Activated naive CD8-positive, alpha-beta T cell treated with anti-CD3 and anti-CD28 coated beads, Interleukin-2, amount 50 U/mL, for 24 hours (primary cell): ENCODE measurements around the gene CTXND1.
"Not testable (repeated sequence)": the region's sequence is repeated elsewhere in the genome, so short reads cannot be mapped to it uniquely, and the experiment has no call there.

Source experiments
- ATAC-seq: fragments of 150-1000 bp; cut with Tn5 transposase; one replicate; pipeline ENCODE4 v1.10.0; 2021
- DNase-seq: peaks from one replicate; pipeline ENCODE4 v3.0.0; 2021
- H3K27ac Mint-ChIP-seq: one replicate; pipeline ENCODE4 v1.8.0; 2021; ENCODE audit warnings: mild to moderate bottlenecking, mixed read lengths
- H3K27me3 Mint-ChIP-seq: one replicate; pipeline ENCODE4 v1.8.0; 2021; ENCODE audit warnings: mixed read lengths
- H3K36me3 Mint-ChIP-seq: one replicate; pipeline ENCODE4 v1.8.0; 2021; ENCODE audit warnings: low read depth, mixed read lengths
- H3K4me1 Mint-ChIP-seq: one replicate; pipeline ENCODE4 v1.8.0; 2021; ENCODE audit warnings: mixed read lengths
- H3K4me3 Mint-ChIP-seq: one replicate; pipeline ENCODE4 v1.8.0; 2021; ENCODE audit warnings: mild to moderate bottlenecking, moderate library complexity, mixed read lengths
- H3K9me3 Mint-ChIP-seq: one replicate; pipeline ENCODE4 v1.8.0; 2021; ENCODE audit warnings: mixed read lengths

Gene CTXND1

GRCh38 chr15:80157215-80157614, 94.8 kb downstream of the CTXND1 start:
- H3K4me1 Mint-ChIP-seq, result peaks cover 46% of the 10 kb centered on the region
- DNase-seq, result no peak
- H3K4me3 Mint-ChIP-seq, result no peak overlapping the region
- no peak overlapping the region for H3K27ac Mint-ChIP-seq
- no peaks in the 10 kb centered on the region for H3K27me3 Mint-ChIP-seq
- ATAC-seq, result no peak
- no peaks in the 10 kb centered on the region for H3K9me3 Mint-ChIP-seq
- H3K36me3 Mint-ChIP-seq, result peaks cover 19% of the 10 kb centered on the region

DNA sequence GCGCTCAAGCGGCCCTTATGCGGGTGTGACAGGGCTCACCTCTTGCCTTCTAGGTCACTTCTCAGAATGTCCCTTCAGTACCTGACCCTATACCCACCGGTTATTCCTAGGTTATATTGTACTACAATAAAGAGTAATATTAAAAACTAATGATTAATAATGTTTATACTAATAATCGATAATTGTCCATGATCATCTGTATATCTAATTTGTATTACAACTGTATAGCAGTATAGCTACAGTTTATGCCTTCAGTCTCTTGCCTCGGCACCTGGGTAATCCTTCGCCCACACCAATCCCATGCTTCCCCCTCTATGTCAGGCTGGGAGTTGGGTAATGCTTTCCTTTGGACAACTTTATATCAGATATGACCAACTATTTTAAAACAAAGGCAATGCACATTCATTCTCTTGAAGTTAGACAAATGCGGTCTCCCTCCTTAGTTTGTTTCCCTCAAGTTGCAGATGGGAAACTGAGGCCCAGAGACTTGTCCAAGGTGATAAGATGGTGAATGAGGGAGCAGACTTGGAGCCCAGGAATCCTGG, 95.8 kb downstream of the CTXND1 start:
- no peak overlapping the region for H3K4me3 Mint-ChIP-seq
- peaks cover 49% of the 10 kb centered on the region for H3K4me1 Mint-ChIP-seq
- ATAC-seq (no peak), DNase-seq (no peak)
- H3K27me3 Mint-ChIP-seq, result no peaks in the 10 kb centered on the region
- no peak overlapping the region for H3K27ac Mint-ChIP-seq
- H3K36me3 Mint-ChIP-seq, result peaks cover 14% of the 10 kb centered on the region
- H3K9me3 Mint-ChIP-seq, result no peaks in the 10 kb centered on the region

GRCh38 chr15:80155378-80156175, 96.4 kb downstream of the CTXND1 start:
- not testable (repeated sequence) for ATAC-seq, H3K27ac Mint-ChIP-seq, H3K9me3 Mint-ChIP-seq, H3K4me3 Mint-ChIP-seq, H3K27me3 Mint-ChIP-seq, DNase-seq
- peaks cover 11% of the 10 kb centered on the region for H3K36me3 Mint-ChIP-seq
- peaks cover 43% of the 10 kb centered on the region for H3K4me1 Mint-ChIP-seq

DNA sequence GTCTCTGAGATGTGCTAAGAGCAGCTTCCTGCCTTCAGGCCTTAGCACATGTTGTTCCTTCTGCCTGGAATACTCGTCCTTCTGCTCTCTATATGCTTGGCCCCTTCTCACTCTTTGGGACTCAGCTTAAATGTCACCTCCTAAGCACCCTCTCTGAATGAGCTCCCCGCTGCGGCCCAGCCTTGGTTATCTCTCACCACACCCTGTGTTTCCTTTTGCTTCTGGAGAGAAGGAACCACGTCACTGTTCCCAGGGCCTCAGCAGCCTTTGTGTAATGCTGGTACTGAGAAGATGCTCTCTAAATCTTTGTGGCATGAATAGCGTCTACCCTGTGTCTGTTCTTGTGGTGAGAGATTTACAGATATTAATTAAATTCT, 97.0 kb downstream of the CTXND1 start:
- Mint-ChIP-seq H3K36me3 (peaks cover 8% of the 10 kb centered on the region), H3K27me3 (no peaks in the 10 kb centered on the region), H3K4me1 (peaks cover 37% of the 10 kb centered on the region), H3K27ac (no peak overlapping the region), H3K4me3 (no peak overlapping the region), H3K9me3 (no peaks in the 10 kb centered on the region)
- DNase-seq, result no peak
- ATAC-seq, result no peak

- Mint-ChIP-seq H3K4me3 (peak overlapping the region; percentile 91), H3K4me1 (peaks cover 30% of the 10 kb centered on the region), H3K36me3 (peaks cover 1% of the 10 kb centered on the region), H3K9me3 (no peaks in the 10 kb centered on the region), H3K27ac (no peak overlapping the region), H3K27me3 (no peaks in the 10 kb centered on the region)
- DNase-seq, result no peak
- no peak for ATAC-seq
Measured at GRCh38 chr15:80154336-80154735, 97.7 kb downstream of the CTXND1 start.

DNA sequence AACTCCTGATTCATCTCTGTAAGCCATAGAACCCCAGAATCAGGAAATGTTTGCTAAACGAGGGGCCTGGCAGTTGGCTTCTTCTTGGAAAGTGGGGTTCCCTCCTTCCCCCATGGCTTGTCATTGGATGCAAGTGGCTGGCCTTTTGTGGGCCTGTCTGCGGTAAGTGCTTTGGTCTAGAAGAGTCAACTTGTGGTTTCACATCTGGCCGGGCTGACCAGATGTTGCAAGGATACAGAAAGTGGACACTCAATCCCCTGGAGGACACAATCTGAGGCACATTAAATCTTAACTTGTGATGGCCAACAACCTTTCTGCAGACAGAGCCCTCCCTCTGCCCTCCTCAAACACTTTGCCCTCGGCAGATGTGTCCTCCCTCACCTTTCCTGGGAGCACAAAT, 98.1 kb downstream of the CTXND1 start:
- Mint-ChIP-seq H3K4me1 (peaks cover 29% of the 10 kb centered on the region), H3K4me3 (peak overlapping the region; percentile 91), H3K27me3 (no peaks in the 10 kb centered on the region), H3K36me3 (no peaks in the 10 kb centered on the region), H3K9me3 (no peaks in the 10 kb centered on the region), H3K27ac (no peak overlapping the region)
- no peak for DNase-seq
- no peak for ATAC-seq

- ATAC-seq (peak; percentile 75), DNase-seq (peak; percentile 55)
- peaks cover 29% of the 10 kb centered on the region for H3K4me1 Mint-ChIP-seq
- no peaks in the 10 kb centered on the region for H3K27me3 Mint-ChIP-seq
- H3K36me3 Mint-ChIP-seq, result no peaks in the 10 kb centered on the region
- H3K9me3 Mint-ChIP-seq, result no peaks in the 10 kb centered on the region
- peak within 1 kb of the TSS; percentile 90 for H3K27ac Mint-ChIP-seq
- peak within 1 kb of the TSS; percentile 91 for H3K4me3 Mint-ChIP-seq
Measured at GRCh38 chr15:80152896-80153876, 98.8 kb downstream of the CTXND1 start, which contains the start of gene FAH. TSS of gene FAH (plus strand) at chr15:80152999. CDS start at chr15:80153055, 56 bp downstream.

DNA sequence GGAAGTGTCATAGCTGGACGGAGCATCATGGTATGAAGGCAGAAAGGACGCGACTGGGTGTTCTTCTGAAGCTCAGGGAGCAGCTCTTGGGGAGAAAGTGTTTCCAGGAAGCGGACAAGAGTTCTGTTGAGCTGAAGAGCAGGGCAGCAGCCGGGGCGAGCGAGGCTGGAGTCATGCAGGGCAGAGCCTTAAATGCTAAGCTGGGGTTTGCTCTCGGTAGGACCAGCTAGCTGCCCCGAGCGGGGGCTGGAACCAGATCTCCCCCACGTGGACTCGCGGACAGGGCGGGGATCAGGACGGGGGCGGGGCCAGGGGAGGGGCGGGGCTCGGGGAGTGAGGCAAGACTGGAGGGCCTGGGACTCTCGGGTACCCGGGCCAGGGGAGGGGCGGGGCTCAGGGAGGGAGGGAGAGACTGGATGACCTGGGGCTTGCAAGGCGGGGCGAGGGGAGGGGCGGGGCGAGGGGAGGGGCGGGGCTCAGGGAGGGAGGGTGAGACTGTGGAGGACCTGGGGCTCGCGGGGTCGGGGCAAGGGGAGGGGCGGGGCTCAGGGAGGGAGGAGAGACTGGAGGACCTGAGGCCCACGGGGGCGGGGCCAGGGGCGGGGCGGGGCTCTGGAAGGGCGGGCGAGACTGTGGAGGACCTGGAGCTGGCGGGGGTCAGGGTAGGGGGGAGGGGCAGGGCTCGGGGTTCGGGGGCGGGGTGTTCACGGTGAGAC, 99.7 kb downstream of the CTXND1 start:
- no peaks in the 10 kb centered on the region for H3K36me3 Mint-ChIP-seq
- H3K27me3 Mint-ChIP-seq, result no peaks in the 10 kb centered on the region
- no peaks in the 10 kb centered on the region for H3K9me3 Mint-ChIP-seq
- DNase-seq, result peak; percentile 90
- H3K27ac Mint-ChIP-seq, result no peak overlapping the region
- peak overlapping the region; percentile 91 for H3K4me3 Mint-ChIP-seq
- ATAC-seq, result peak; percentile 75
- H3K4me1 Mint-ChIP-seq, result peaks cover 29% of the 10 kb centered on the region

DNA sequence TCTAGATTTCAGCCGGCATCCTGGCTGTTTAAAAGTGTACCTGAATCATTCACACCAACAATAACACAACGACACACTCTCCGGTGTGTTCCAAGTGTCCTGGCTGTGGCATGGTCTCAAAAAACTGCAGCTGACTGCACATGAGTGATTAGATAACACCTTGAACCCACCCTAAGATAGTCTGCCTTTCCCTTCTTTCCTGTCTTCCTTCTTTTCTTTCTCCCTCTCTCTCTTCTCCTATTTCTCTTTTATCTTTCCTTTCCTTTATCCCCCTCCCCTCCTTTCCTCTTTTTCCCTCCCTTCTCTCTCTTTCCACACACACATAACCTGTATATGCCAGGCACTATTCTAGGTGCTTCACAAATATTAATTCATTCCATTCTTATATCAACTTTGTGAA, 100.4 kb downstream of the CTXND1 start:
- no peak for ATAC-seq

GRCh38 chr15:80151148-80151547, 100.9 kb downstream of the CTXND1 start:
- ATAC-seq (no peak), DNase-seq (no peak)
- H3K27me3 Mint-ChIP-seq, result no peaks in the 10 kb centered on the region
- no peaks in the 10 kb centered on the region for H3K9me3 Mint-ChIP-seq
- H3K4me3 Mint-ChIP-seq, result no peak overlapping the region
- peaks cover 29% of the 10 kb centered on the region for H3K4me1 Mint-ChIP-seq
- H3K27ac Mint-ChIP-seq, result no peak overlapping the region
- no peaks in the 10 kb centered on the region for H3K36me3 Mint-ChIP-seq

More for the DNA sequence above, 100.4 kb downstream of the CTXND1 start:
- Mint-ChIP-seq H3K27me3 (no peaks in the 10 kb centered on the region), H3K4me3 (peak overlapping the region; percentile 73), H3K4me1 (peaks cover 29% of the 10 kb centered on the region), H3K9me3 (no peaks in the 10 kb centered on the region), H3K36me3 (no peaks in the 10 kb centered on the region), H3K27ac (no peak overlapping the region)
- no peak for DNase-seq
